Type B pancreatic cell (in vitro differentiated cells): ENCODE results near the gene FEM1A. TPM values are rescaled to one million over a fixed set of nuclear protein-coding genes. Genes with fewer than 3 reads are reported as not detected.

Source experiments
- DNase-seq: peaks from one replicate; pipeline ENCODE4 v3.0.0; 2021; ENCODE audit warnings: mixed read lengths; ENCODE audit not compliant: unreplicated experiment; ENCODE audit errors: extremely low spot score
- H3K27ac Mint-ChIP-seq: 2 replicates; pipeline ENCODE4 v1.8.0; 2021; ENCODE audit warnings: mild to moderate bottlenecking, mixed read lengths
- H3K27me3 Mint-ChIP-seq: 2 replicates; pipeline ENCODE4 v1.8.0; 2021; ENCODE audit warnings: mixed read lengths
- H3K36me3 Mint-ChIP-seq: 2 replicates; pipeline ENCODE4 v1.8.0; 2021; ENCODE audit warnings: mixed read lengths
- H3K4me1 Mint-ChIP-seq: one replicate; pipeline ENCODE4 v1.8.0; 2021; ENCODE audit warnings: mixed read lengths; ENCODE audit not compliant: unreplicated experiment
- H3K4me3 Mint-ChIP-seq: 2 replicates; pipeline ENCODE4 v1.8.0; 2021; ENCODE audit warnings: mild to moderate bottlenecking, mixed read lengths
- H3K9me3 Mint-ChIP-seq: 2 replicates; pipeline ENCODE4 v1.8.0; 2021; ENCODE audit warnings: mixed read lengths
- total RNA-seq: library from RNA; stranded (reverse); gene quantifications from 2 replicates; pipeline ENCODE4 v1.2.1, GENCODE V29; 2021; ENCODE audit warnings: low replicate concordance
- TF ChIP-seq, protein P1 (sequence below): fragments of 200-600 bp; sonication (generic); conservative IDR thresholded peaks from 2 replicates; pipeline ENCODE4 v1.5.0; 2021; ENCODE audit warnings: antibody characterized with exemption, mild to moderate bottlenecking

Gene FEM1A
- total RNA-seq, 1 donor from 2014 or later, result 13.7 TPM

- no peak overlapping the region for H3K27ac Mint-ChIP-seq
- peaks cover 16% of the 10 kb centered on the region for H3K4me1 Mint-ChIP-seq
- H3K27me3 Mint-ChIP-seq, result peaks cover 4% of the 10 kb centered on the region
- TF ChIP-seq, protein P1, sequence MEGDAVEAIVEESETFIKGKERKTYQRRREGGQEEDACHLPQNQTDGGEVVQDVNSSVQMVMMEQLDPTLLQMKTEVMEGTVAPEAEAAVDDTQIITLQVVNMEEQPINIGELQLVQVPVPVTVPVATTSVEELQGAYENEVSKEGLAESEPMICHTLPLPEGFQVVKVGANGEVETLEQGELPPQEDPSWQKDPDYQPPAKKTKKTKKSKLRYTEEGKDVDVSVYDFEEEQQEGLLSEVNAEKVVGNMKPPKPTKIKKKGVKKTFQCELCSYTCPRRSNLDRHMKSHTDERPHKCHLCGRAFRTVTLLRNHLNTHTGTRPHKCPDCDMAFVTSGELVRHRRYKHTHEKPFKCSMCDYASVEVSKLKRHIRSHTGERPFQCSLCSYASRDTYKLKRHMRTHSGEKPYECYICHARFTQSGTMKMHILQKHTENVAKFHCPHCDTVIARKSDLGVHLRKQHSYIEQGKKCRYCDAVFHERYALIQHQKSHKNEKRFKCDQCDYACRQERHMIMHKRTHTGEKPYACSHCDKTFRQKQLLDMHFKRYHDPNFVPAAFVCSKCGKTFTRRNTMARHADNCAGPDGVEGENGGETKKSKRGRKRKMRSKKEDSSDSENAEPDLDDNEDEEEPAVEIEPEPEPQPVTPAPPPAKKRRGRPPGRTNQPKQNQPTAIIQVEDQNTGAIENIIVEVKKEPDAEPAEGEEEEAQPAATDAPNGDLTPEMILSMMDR, result no peak
- H3K36me3 Mint-ChIP-seq, result no peaks in the 10 kb centered on the region
- H3K4me3 Mint-ChIP-seq, result no peak overlapping the region
- DNase-seq, result no peak
- H3K9me3 Mint-ChIP-seq, result peaks cover under 1% of the 10 kb centered on the region
These were observed 27.2 kb upstream of the FEM1A start for GRCh38 chr19:4764393-4764660.

GRCh38 chr19:4768934-4769777 is 22.4 kb upstream of the FEM1A start:
- Mint-ChIP-seq H3K27me3 (peaks cover 25% of the 10 kb centered on the region), H3K9me3 (peaks cover 4% of the 10 kb centered on the region), H3K4me3 (peak overlapping the region; percentile 78), H3K36me3 (no peaks in the 10 kb centered on the region), H3K4me1 (peaks cover 9% of the 10 kb centered on the region), H3K27ac (peak overlapping the region; percentile 39)
- TF ChIP-seq, protein P1, result no peak
- DNase-seq, result peak; percentile 91

DNA sequence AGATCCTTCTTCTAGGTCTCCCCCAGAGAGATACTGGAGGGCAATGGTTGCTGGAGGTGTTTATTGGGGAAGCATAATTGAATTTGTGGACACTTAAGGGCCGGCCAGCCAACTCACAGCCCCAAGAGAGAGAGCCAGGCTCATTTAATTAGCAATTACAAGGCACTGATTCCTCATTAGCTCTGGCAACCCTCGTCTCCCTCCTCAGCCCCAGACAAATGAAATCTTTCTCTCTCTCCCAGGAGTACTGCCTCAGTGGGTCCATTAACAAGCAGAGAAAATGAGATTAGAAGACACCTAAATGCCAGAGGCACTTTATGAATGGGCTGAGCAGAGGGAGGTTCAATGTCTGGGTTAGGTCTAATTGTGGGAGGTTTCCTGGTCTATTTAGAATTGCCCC is 19.0 kb upstream of the FEM1A start:
- TF ChIP-seq, protein P1, result no peak
- Mint-ChIP-seq H3K27me3 (peaks cover 34% of the 10 kb centered on the region), H3K9me3 (peaks cover 4% of the 10 kb centered on the region), H3K4me3 (no peak overlapping the region), H3K4me1 (peaks cover 5% of the 10 kb centered on the region), H3K36me3 (no peaks in the 10 kb centered on the region), H3K27ac (peak overlapping the region; percentile 6)
- no peak for DNase-seq

DNA sequence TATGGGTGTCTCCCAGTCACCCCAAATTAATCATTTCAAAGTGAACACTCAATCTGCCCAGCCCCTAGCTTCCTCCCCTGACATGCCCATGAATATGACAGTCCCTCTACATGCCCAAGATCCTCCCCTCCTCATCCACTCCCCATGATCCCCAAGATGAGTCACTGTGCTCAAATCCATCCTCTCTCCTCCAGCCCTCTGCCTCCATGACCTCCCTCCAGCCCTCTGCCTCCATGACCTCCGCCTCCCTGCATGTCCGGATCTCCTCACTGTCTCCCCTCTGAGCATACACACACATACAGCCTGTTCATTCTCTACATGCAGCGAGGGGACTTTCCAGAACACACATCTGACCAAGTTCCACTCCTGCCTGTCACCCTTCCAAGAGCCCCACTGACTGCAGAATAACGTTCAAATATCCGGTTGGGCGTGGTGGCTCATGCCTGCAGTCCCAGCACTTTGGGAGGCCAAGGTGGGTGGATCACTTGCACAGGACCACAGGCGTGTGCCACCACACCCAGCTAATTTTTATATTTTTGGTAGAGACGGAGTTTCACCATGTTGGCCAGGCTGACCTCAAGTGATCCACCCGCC is 18.4 kb upstream of the FEM1A start:
- no peak overlapping the region for H3K4me3 Mint-ChIP-seq
- TF ChIP-seq, protein P1, result no peak

GRCh38 chr19:4774136-4774535 is 17.4 kb upstream of the FEM1A start:
- DNase-seq, result no peak
- no peak overlapping the region for H3K4me3 Mint-ChIP-seq
- peaks cover 4% of the 10 kb centered on the region for H3K9me3 Mint-ChIP-seq
- peaks cover 5% of the 10 kb centered on the region for H3K4me1 Mint-ChIP-seq
- peaks cover 41% of the 10 kb centered on the region for H3K27me3 Mint-ChIP-seq
- TF ChIP-seq, protein P1, result no peak
- H3K27ac Mint-ChIP-seq, result no peak overlapping the region
- H3K36me3 Mint-ChIP-seq, result no peaks in the 10 kb centered on the region

More for the DNA sequence above, 18.4 kb upstream of the FEM1A start:
- H3K27me3 Mint-ChIP-seq, result peaks cover 37% of the 10 kb centered on the region
- H3K9me3 Mint-ChIP-seq, result peaks cover 4% of the 10 kb centered on the region
- no peaks in the 10 kb centered on the region for H3K36me3 Mint-ChIP-seq
- no peak for DNase-seq
- H3K27ac Mint-ChIP-seq, result peak overlapping the region; percentile 6
- peaks cover 5% of the 10 kb centered on the region for H3K4me1 Mint-ChIP-seq
